IPS-11a (cell line): ENCODE data around the gene SMC2.

ENCODE experiments used
- H3K4me3 ChIP-seq: one replicate; pipeline ENCODE4 v1.5.1; 2013; ENCODE audit warnings: low read depth, low read length, control low read depth

The SMC2 gene

GRCh38 chr9:104093647-104094533 is at the start of gene SMC2:
SMC2 (plus strand) TSS chr9:104094309; CDS start chr9:104095385, 1,076 bp downstream.
- peak within 1 kb of the TSS; percentile 77 for H3K4me3 ChIP-seq

- no peak overlapping the region for H3K4me3 ChIP-seq
Observed at GRCh38 chr9:104068546-104068945, 25.6 kb upstream of the SMC2 start.

- H3K4me3 ChIP-seq = no peak overlapping the region
Observed at GRCh38 chr9:104069288-104069687, 24.8 kb upstream of the SMC2 start.

GRCh38 chr9:104071589-104071988 is 22.5 kb upstream of the SMC2 start:
- no peak overlapping the region for H3K4me3 ChIP-seq

GRCh38 chr9:104073098-104073769 is 20.9 kb upstream of the SMC2 start:
- no peak overlapping the region for H3K4me3 ChIP-seq

- no peak overlapping the region for H3K4me3 ChIP-seq
Observed at GRCh38 chr9:104073770-104074133, 20.4 kb upstream of the SMC2 start.

GRCh38 chr9:104074876-104075275 is 19.2 kb upstream of the SMC2 start:
- no peak overlapping the region for H3K4me3 ChIP-seq

- H3K4me3 ChIP-seq = no peak overlapping the region
Observed at GRCh38 chr9:104075801-104076753, 18.0 kb upstream of the SMC2 start.

- H3K4me3 ChIP-seq = no peak overlapping the region
Observed at GRCh38 chr9:104078596-104078995, 15.5 kb upstream of the SMC2 start.

- H3K4me3 ChIP-seq = no peak overlapping the region
Observed at GRCh38 chr9:104080983-104081382, 13.1 kb upstream of the SMC2 start.

GRCh38 chr9:104082168-104082567 is 11.9 kb upstream of the SMC2 start:
- H3K4me3 ChIP-seq = no peak overlapping the region

- H3K4me3 ChIP-seq = no peak overlapping the region
Observed at GRCh38 chr9:104085525-104085924, 8.6 kb upstream of the SMC2 start.

GRCh38 chr9:104087894-104088293 is 6.2 kb upstream of the SMC2 start:
- H3K4me3 ChIP-seq = no peak overlapping the region

- H3K4me3 ChIP-seq = no peak overlapping the region
Observed at GRCh38 chr9:104088416-104088815, 5.7 kb upstream of the SMC2 start.

GRCh38 chr9:104090578-104090977 is 3.5 kb upstream of the SMC2 start:
- no peak overlapping the region for H3K4me3 ChIP-seq

- H3K4me3 ChIP-seq = no peak overlapping the region
Observed at GRCh38 chr9:104091116-104091515, 3.0 kb upstream of the SMC2 start.

GRCh38 chr9:104091708-104092107 is 2.4 kb upstream of the SMC2 start:
- no peak overlapping the region for H3K4me3 ChIP-seq

GRCh38 chr9:104092192-104092591 is 1.9 kb upstream of the SMC2 start:
- no peak overlapping the region for H3K4me3 ChIP-seq

- H3K4me3 ChIP-seq = peak overlapping the region; percentile 77
Observed at GRCh38 chr9:104092875-104093600, 1.1 kb upstream of the SMC2 start.

GRCh38 chr9:104094534-104095015 is 466 bp downstream of the SMC2 start:
- peak overlapping the region; percentile 77 for H3K4me3 ChIP-seq
